BJ (cell line): Measurements from ENCODE around the gene AJAP1. TPM values are rescaled to one million over a fixed set of nuclear protein-coding genes. Genes with fewer than 3 reads are reported as not detected.

Experiments used
- CTCF ChIA-PET: fragments of 350-600 bp; formaldehyde crosslinking; extraction: SDS; loops from one replicate; lab custom pipeline; 2021; ENCODE audit warnings: antibody characterized with exemption, inconsistent platforms; lab: Yijun Ruan, JAX
- POLR2A ChIA-PET: fragments of 300-600 bp; sonication (Branson Sonifier 250); formaldehyde crosslinking; extraction: SDS; loops from one replicate; lab custom pipeline; 2021; ENCODE audit warnings: antibody characterized with exemption; lab: Charles Lee
- DNase-seq: peaks from one replicate; pipeline ENCODE4 v3.0.0-alpha.2; 2011; ENCODE audit warnings: low read depth
- H3K27me3 ChIP-seq: 2 replicates; pipeline ENCODE4 v1.6.0; 2011; ENCODE audit warnings: low read length; ENCODE audit not compliant: control insufficient read depth, insufficient read depth
- H3K36me3 ChIP-seq: 2 replicates; pipeline ENCODE4 v1.5.1; 2011; ENCODE audit warnings: low read length; ENCODE audit not compliant: control insufficient read depth, insufficient read depth
- H3K4me3 ChIP-seq: 2 replicates; pipeline ENCODE4 v1.5.1; 2011; ENCODE audit warnings: low read depth, mild to moderate bottlenecking, control low read depth, low read length
- polyA plus RNA-seq: library from polyadenylated mRNA; depleted of rRNA; stranded (reverse); fragments of >200 nt; gene quantifications from 2 replicates; pipeline ENCODE4 v1.2.3, GENCODE V29; 2011
- TF ChIP-seq, protein P1 (sequence below): IDR thresholded peaks from 2 replicates; pipeline ENCODE4 v1.5.1; 2011; ENCODE audit warnings: low read depth, mild to moderate bottlenecking, control low read depth, inconsistent platforms, low read length, moderate library complexity; ENCODE audit not compliant: insufficient read depth

Gene AJAP1
- polyA plus RNA-seq, 1 experiment = 0.80 TPM

DNA sequence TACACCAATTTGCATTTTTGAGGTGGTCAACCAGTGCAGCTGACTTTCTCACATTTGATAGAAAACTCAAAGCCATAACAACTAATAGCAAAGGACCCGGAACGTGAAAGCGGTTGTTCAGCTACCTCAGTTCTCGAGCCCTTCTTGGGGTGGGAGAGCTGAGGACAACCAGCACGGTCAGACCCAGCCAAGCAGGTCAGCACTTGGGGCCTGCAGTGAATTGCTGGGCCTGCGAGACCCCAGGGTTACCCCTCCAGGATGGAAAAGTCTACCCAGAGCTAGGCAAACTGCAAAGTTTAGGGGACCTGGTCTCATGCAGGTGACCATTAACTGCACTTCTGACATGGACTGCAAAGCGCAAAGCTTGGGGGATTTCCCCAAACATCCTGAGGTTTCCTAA is 23.8 kb upstream of the AJAP1 start:
- POLR2A ChIA-PET = no interaction called here
- Histone ChIP-seq H3K36me3 (no peaks in the 10 kb centered on the region), H3K4me3 (no peak overlapping the region), H3K27me3 (no peaks in the 10 kb centered on the region)
- CTCF ChIA-PET = no interaction called here
- DNase-seq = no peak
- TF ChIP-seq, protein P1, sequence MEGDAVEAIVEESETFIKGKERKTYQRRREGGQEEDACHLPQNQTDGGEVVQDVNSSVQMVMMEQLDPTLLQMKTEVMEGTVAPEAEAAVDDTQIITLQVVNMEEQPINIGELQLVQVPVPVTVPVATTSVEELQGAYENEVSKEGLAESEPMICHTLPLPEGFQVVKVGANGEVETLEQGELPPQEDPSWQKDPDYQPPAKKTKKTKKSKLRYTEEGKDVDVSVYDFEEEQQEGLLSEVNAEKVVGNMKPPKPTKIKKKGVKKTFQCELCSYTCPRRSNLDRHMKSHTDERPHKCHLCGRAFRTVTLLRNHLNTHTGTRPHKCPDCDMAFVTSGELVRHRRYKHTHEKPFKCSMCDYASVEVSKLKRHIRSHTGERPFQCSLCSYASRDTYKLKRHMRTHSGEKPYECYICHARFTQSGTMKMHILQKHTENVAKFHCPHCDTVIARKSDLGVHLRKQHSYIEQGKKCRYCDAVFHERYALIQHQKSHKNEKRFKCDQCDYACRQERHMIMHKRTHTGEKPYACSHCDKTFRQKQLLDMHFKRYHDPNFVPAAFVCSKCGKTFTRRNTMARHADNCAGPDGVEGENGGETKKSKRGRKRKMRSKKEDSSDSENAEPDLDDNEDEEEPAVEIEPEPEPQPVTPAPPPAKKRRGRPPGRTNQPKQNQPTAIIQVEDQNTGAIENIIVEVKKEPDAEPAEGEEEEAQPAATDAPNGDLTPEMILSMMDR = no peak

DNA sequence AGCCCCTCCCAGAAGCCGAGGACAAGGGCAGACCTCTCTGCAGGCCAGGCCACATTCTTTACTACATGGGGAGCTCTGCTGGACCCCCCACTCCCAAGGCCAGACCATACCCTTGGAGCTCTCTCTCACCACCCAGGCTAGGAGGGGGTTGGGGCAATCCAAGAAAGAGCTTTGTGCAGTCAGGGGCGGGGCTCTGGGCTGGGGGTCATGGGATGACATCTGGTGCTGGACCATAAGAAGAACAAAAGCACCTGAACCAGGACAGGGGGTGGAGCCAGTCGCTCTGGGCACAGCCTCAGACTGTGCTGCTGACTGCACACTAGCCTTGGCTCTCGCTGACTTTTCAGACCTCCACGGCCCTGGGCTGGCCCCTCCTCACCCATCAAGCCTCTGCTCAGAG is 23.1 kb upstream of the AJAP1 start:
- no peak for DNase-seq
- TF ChIP-seq, protein P1 = no peak
- ChIA-PET POLR2A (no interaction called here), CTCF (no interaction called here)
- Histone ChIP-seq H3K27me3 (no peaks in the 10 kb centered on the region), H3K36me3 (no peaks in the 10 kb centered on the region), H3K4me3 (no peak overlapping the region)

DNA sequence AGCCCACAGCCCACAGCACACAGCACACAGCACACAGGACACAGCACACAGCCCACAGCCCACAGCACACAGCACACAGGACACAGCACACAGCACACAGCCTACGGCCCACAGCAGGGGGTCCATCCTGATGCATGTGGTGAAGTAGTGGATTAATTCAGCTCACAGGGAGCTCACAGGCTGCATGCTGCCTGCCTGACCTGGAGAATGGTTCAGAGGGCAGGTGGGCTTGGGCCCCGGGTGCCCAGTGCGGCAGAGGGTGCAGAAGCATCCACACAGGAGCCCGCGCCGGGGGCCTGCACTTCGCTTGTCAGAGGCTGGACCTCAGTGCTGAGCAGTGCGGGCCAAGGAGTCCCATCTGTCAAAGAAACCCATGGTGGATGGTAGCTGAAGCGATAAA is 21.1 kb upstream of the AJAP1 start:
- Histone ChIP-seq H3K27me3 (no peaks in the 10 kb centered on the region), H3K36me3 (no peaks in the 10 kb centered on the region), H3K4me3 (no peak overlapping the region)
- POLR2A ChIA-PET = no interaction called here
- DNase-seq = no peak
- TF ChIP-seq, protein P1 = no peak
- CTCF ChIA-PET = no interaction called here

DNA sequence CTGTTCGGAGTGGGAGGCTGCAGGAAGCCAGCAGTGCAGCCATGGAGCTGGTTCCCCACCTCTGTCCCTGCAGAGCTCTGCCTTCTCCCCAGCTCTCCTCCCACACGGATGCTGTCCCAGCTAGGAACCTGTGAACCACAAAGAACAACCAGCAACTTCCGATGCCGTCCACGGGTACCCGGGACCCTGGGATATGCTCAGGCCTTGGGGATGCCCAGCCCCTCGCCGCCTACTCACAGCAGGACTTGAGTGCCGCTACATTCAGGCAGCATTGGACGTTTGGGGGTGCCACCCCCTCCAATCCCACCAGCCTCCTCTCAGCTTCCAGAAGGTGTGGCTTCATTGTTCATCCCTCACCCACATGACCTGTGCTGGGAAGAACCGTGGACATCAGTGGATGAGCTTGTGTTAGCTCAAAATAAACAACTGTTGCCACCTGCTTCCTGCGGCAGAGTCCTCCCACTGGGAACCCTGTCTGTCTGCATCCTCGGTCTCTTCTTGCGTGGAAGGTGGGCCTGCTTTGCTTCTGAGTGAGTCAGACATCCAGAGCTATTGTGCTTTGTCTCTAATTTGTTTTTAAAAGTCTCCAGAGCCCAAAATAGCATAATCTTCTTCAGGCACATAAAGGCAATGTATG is 20.1 kb upstream of the AJAP1 start:
- TF ChIP-seq, protein P1 = no peak
- H3K27me3 ChIP-seq = no peaks in the 10 kb centered on the region
- no peak overlapping the region for H3K4me3 ChIP-seq
- DNase-seq = no peak
- POLR2A ChIA-PET = no interaction called here
- H3K36me3 ChIP-seq = no peaks in the 10 kb centered on the region
- CTCF ChIA-PET = no interaction called here

DNA sequence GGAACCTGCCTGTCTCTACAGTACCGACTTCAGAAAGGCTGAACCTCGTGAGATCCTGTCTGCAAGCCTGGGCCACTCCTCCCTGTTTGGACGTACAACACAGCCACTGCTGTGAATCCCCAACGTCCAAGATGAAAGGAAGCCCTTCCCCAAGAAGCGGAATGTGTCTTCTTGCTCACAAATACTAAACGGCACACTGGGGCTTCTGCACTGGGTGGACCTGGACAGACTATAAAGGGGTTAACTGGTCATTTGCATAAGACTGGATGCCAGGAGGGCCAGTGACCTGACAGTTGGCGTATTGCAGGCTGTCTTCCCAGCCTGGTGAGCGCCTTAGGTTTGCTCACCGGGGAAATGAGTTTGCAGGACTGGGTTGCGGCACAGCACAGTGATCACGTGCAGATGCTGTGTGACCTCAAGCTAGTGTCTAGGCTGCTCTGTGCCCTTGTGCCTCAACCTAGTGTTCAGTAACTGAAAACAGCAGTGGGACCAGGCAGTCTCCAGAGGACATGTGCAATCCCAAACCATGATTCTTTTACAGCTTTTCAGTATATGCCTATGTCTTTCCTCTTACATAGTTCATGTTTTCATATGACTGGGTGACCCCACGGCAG is 19.5 kb upstream of the AJAP1 start:
- DNase-seq = no peak
- Histone ChIP-seq H3K36me3 (no peaks in the 10 kb centered on the region), H3K4me3 (no peak overlapping the region), H3K27me3 (no peaks in the 10 kb centered on the region)
- TF ChIP-seq, protein P1 = no peak
- ChIA-PET CTCF (no interaction called here), POLR2A (no interaction called here)
